Kidney epithelial cell (primary cell): Measurements from ENCODE around the gene SH2B2. TPM values are rescaled to one million over a fixed set of nuclear protein-coding genes. Genes with fewer than 3 reads are reported as not detected.
"Not testable (repeated sequence)": the region's sequence is repeated elsewhere in the genome, so short reads cannot be mapped to it uniquely, and the experiment has no call there.

ENCODE experiments used
- DNase-seq: peaks from one replicate; pipeline ENCODE4 v3.0.0-alpha.2; 2010; ENCODE audit warnings: low read depth
- H3K27me3 ChIP-seq: 2 replicates; pipeline ENCODE4 v1.6.0; 2011; ENCODE audit warnings: low read length; ENCODE audit not compliant: control insufficient read depth, insufficient read depth
- H3K36me3 ChIP-seq: 2 replicates; pipeline ENCODE4 v1.5.1; 2011; ENCODE audit warnings: low read length; ENCODE audit not compliant: control insufficient read depth, insufficient read depth
- H3K4me3 ChIP-seq: 2 replicates; pipeline ENCODE4 v1.5.1; 2011; ENCODE audit warnings: low read depth, mild to moderate bottlenecking, control low read depth, low read length
- CTCF ChIP-seq: IDR thresholded peaks from 2 replicates; pipeline ENCODE4 v1.5.1; 2011; ENCODE audit warnings: mild to moderate bottlenecking, moderate library complexity, low read length, control low read depth, inconsistent platforms; ENCODE audit not compliant: insufficient read depth, poor library complexity, severe bottlenecking
- total RNA-seq: library from RNA; depleted of rRNA; stranded (reverse); fragments of >200 nt; gene quantifications from 2 replicates; pipeline ENCODE4 v1.2.3, GENCODE V29; 2015

The SH2B2 gene
- total RNA-seq, 1 donor from 2014 or later, result 10.0 TPM

GRCh38 chr7:102337002-102337401 is 50.3 kb downstream of the SH2B2 start:
- H3K27me3 ChIP-seq, H3K4me3 ChIP-seq, DNase-seq, H3K36me3 ChIP-seq: not testable (repeated sequence)

- not testable (repeated sequence) for H3K36me3 ChIP-seq, H3K4me3 ChIP-seq, DNase-seq, H3K27me3 ChIP-seq
Measured at GRCh38 chr7:102337420-102337819, 50.8 kb downstream of the SH2B2 start.

- DNase-seq, result peak; percentile 21
- H3K36me3 ChIP-seq, H3K27me3 ChIP-seq, H3K4me3 ChIP-seq: not testable (repeated sequence)
Measured at GRCh38 chr7:102340599-102341368, 54.1 kb downstream of the SH2B2 start.

- H3K27me3 ChIP-seq, DNase-seq, H3K36me3 ChIP-seq, H3K4me3 ChIP-seq: not testable (repeated sequence)
Measured at GRCh38 chr7:102346983-102347382, 60.3 kb downstream of the SH2B2 start.

GRCh38 chr7:102356344-102356743 is 69.7 kb downstream of the SH2B2 start, which contains the start of gene SPDYE6:
Gene SPDYE6 (minus strand): TSS chr7:102356444. CDS start chr7:102356023, 421 bp downstream.
- H3K27me3 ChIP-seq, result not testable (repeated sequence)

GRCh38 chr7:102363549-102364393 is 77.1 kb downstream of the SH2B2 start:
- not testable (repeated sequence) for H3K36me3 ChIP-seq, H3K27me3 ChIP-seq
- TF ChIP-seq CTCF, result peak; percentile 17
- peak overlapping the region; percentile 59 for H3K4me3 ChIP-seq
- peak; percentile 95 for DNase-seq

More at GRCh38 chr7:102356344-102356743, 69.7 kb downstream of the SH2B2 start, which contains the start of gene SPDYE6:
- DNase-seq, H3K4me3 ChIP-seq, H3K36me3 ChIP-seq: not testable (repeated sequence)

- H3K4me3 ChIP-seq, result peak overlapping the region; percentile 59
- H3K27me3 ChIP-seq, DNase-seq, H3K36me3 ChIP-seq: not testable (repeated sequence)
Measured at GRCh38 chr7:102364394-102364886, 77.8 kb downstream of the SH2B2 start.

GRCh38 chr7:102365390-102365789 is 78.7 kb downstream of the SH2B2 start:
- DNase-seq, result peak; percentile 9
- not testable (repeated sequence) for H3K4me3 ChIP-seq, H3K27me3 ChIP-seq, H3K36me3 ChIP-seq

- DNase-seq, H3K27me3 ChIP-seq, H3K4me3 ChIP-seq, H3K36me3 ChIP-seq: not testable (repeated sequence)
Measured at GRCh38 chr7:102370038-102370437, 83.4 kb downstream of the SH2B2 start.

Other genes with a start within 250 kb of the SH2B2 start
- not detected in 2 replicates for gene SPDYE6, start 69.6 kb downstream of the SH2B2 start, total RNA-seq
- 25.3 and 31.5 TPM in 2 replicates for gene PRKRIP1, start 109.5 kb downstream of the SH2B2 start, total RNA-seq
- 47.2 and 56.2 TPM in 2 replicates for gene ORAI2, start 146.7 kb downstream of the SH2B2 start, total RNA-seq
- 12.5 and 50.8 TPM in 2 replicates for gene ALKBH4, start 178.0 kb downstream of the SH2B2 start, total RNA-seq
- gene LRWD1, start 178.1 kb downstream of the SH2B2 start, total RNA-seq, result 22.9 and 38.0 TPM in 2 replicates
- gene POLR2J, start 192.1 kb downstream of the SH2B2 start, total RNA-seq, result 36.2 and 47.6 TPM in 2 replicates
- 7.6 and 7.7 TPM in 2 replicates for gene RASA4B, start 230.9 kb downstream of the SH2B2 start, total RNA-seq